GM18499 (cell line): ENCODE measurements around the gene RAB3GAP1.
"Not testable (repeated sequence)": the region's sequence is repeated elsewhere in the genome, so short reads cannot be mapped to it uniquely, and the experiment has no call there.

Experiments used
- ATAC-seq: cut with Tn5 transposase; IDR thresholded peaks from one replicate; pipeline ENCODE4 v1.9.1; 2021; ENCODE audit warnings: moderate number of reproducible peaks; ENCODE audit not compliant: insufficient read depth, unreplicated experiment

The RAB3GAP1 gene

GRCh38 chr2:135052042-135052876 lies at the start of gene RAB3GAP1:
TSS of gene RAB3GAP1 (plus strand) at chr2:135052292. CDS start at chr2:135052308, 16 bp downstream.
- peak; percentile 64 for ATAC-seq

GRCh38 chr2:135002836-135003235 lies 49.3 kb upstream of the RAB3GAP1 start:
- no peak for ATAC-seq

- ATAC-seq: no peak
Observed at GRCh38 chr2:135004005-135004746, 47.9 kb upstream of the RAB3GAP1 start.

- no peak for ATAC-seq
Observed at GRCh38 chr2:135005753-135006152, 46.3 kb upstream of the RAB3GAP1 start.

GRCh38 chr2:135009339-135009738 lies 42.8 kb upstream of the RAB3GAP1 start:
- ATAC-seq: no peak

GRCh38 chr2:135010200-135010942 lies 41.7 kb upstream of the RAB3GAP1 start:
- no peak for ATAC-seq

GRCh38 chr2:135011633-135012032 lies 40.5 kb upstream of the RAB3GAP1 start:
- ATAC-seq: no peak

- no peak for ATAC-seq
Observed at GRCh38 chr2:135021618-135022017, 30.5 kb upstream of the RAB3GAP1 start.

GRCh38 chr2:135022952-135023880 lies 28.9 kb upstream of the RAB3GAP1 start:
- no peak for ATAC-seq

GRCh38 chr2:135023886-135024485 lies 28.1 kb upstream of the RAB3GAP1 start:
- no peak for ATAC-seq

- no peak for ATAC-seq
Observed at GRCh38 chr2:135029481-135030134, 22.5 kb upstream of the RAB3GAP1 start.

- no peak for ATAC-seq
Observed at GRCh38 chr2:135030826-135031225, 21.3 kb upstream of the RAB3GAP1 start.

GRCh38 chr2:135033216-135033615 lies 18.9 kb upstream of the RAB3GAP1 start:
- ATAC-seq: not testable (repeated sequence)

GRCh38 chr2:135037831-135038230 lies 14.3 kb upstream of the RAB3GAP1 start:
- no peak for ATAC-seq

- ATAC-seq: no peak
Observed at GRCh38 chr2:135043345-135043744, 8.7 kb upstream of the RAB3GAP1 start.

GRCh38 chr2:135047300-135047699 lies 4.8 kb upstream of the RAB3GAP1 start, which contains the start of gene MAP3K19:
TSS of gene MAP3K19 (minus strand) at chr2:135047447. CDS start at chr2:135024647, 22,800 bp downstream.
- no peak for ATAC-seq

GRCh38 chr2:135048122-135048521 lies 4.0 kb upstream of the RAB3GAP1 start:
- ATAC-seq: no peak

GRCh38 chr2:135050132-135050531 lies 2.0 kb upstream of the RAB3GAP1 start:
- ATAC-seq: no peak

GRCh38 chr2:135050684-135051083 lies 1.4 kb upstream of the RAB3GAP1 start:
- ATAC-seq: no peak
